NCI-H460 (cell line): Measurements from ENCODE around the gene MEI1. TPM values are rescaled to one million over a fixed set of nuclear protein-coding genes. Genes with fewer than 3 reads are reported as not detected.
"Not testable (repeated sequence)": the region's sequence is repeated elsewhere in the genome, so short reads cannot be mapped to it uniquely, and the experiment has no call there.

Experiments
- DNase-seq: peaks from one replicate; pipeline ENCODE4 v3.0.0-alpha.2; 2016; ENCODE audit warnings: low read depth; ENCODE audit errors: extremely low read depth
- total RNA-seq: library from RNA; depleted of rRNA; stranded (reverse); fragments of >200 nt; shearing (Covaris generic); gene quantifications from 2 replicates; pipeline ENCODE4 v1.2.3, GENCODE V29; 2014

MEI1 gene
- total RNA-seq, 1 experiment from 2014 or later = 0.50 TPM

- no peak for DNase-seq
Observed at GRCh38 chr22:41682033-41682807, 17.1 kb upstream of the MEI1 start.

- no peak for DNase-seq
Observed at GRCh38 chr22:41683052-41683451, 16.3 kb upstream of the MEI1 start.

- DNase-seq = no peak
Observed at GRCh38 chr22:41683616-41684015, 15.7 kb upstream of the MEI1 start.

GRCh38 chr22:41684194-41684593, 15.1 kb upstream of the MEI1 start:
- no peak for DNase-seq

GRCh38 chr22:41686890-41687289, 12.4 kb upstream of the MEI1 start:
- DNase-seq = not testable (repeated sequence)

- no peak for DNase-seq
Observed at GRCh38 chr22:41687901-41688364, 11.4 kb upstream of the MEI1 start.

GRCh38 chr22:41688365-41689211, 10.7 kb upstream of the MEI1 start, which contains the start of gene SNU13:
Gene SNU13 (minus strand): TSS chr22:41688867. CDS start chr22:41688796, 71 bp downstream.
- DNase-seq = peak; percentile 81

- no peak for DNase-seq
Observed at GRCh38 chr22:41690476-41690875, 8.8 kb upstream of the MEI1 start.

- no peak for DNase-seq
Observed at GRCh38 chr22:41695211-41695610, 4.1 kb upstream of the MEI1 start.

- DNase-seq = no peak
Observed at GRCh38 chr22:41696703-41697102, 2.6 kb upstream of the MEI1 start.

- peak; percentile 75 for DNase-seq
Observed at GRCh38 chr22:41697126-41697775, 2.1 kb upstream of the MEI1 start.

- DNase-seq = no peak
Observed at GRCh38 chr22:41700108-41700364, 733 bp downstream of the MEI1 start.

- DNase-seq = no peak
Observed at GRCh38 chr22:41702763-41703162, 3.5 kb downstream of the MEI1 start.

GRCh38 chr22:41709341-41709740, 10.0 kb downstream of the MEI1 start:
- DNase-seq = no peak

- no peak for DNase-seq
Observed at GRCh38 chr22:41713004-41713403, 13.7 kb downstream of the MEI1 start.

- no peak for DNase-seq
Observed at GRCh38 chr22:41722496-41722895, 23.2 kb downstream of the MEI1 start.

GRCh38 chr22:41725510-41726110, 26.3 kb downstream of the MEI1 start:
- DNase-seq = no peak

- no peak for DNase-seq
Observed at GRCh38 chr22:41731609-41732008, 32.3 kb downstream of the MEI1 start.

- DNase-seq = no peak
Observed at GRCh38 chr22:41732096-41732772, 32.9 kb downstream of the MEI1 start.

GRCh38 chr22:41733241-41733640, 33.9 kb downstream of the MEI1 start:
- DNase-seq = not testable (repeated sequence)
